ENCODE measurements around the gene MIA2.
"Not testable (repeated sequence)": the region's sequence is repeated elsewhere in the genome, so short reads cannot be mapped to it uniquely, and the experiment has no call there.

The MIA2 gene

GRCh38 chr14:39272918-39273317 lies 39.2 kb downstream of the MIA2 start:
- DNase-seq, result no peak

GRCh38 chr14:39275395-39275794 lies 41.7 kb downstream of the MIA2 start:
- DNase-seq, result no peak

- DNase-seq, result no peak
Observed at GRCh38 chr14:39276005-39276404, 42.3 kb downstream of the MIA2 start.

- DNase-seq, result no peak
Observed at GRCh38 chr14:39276579-39277114, 42.9 kb downstream of the MIA2 start.

GRCh38 chr14:39279515-39279914 lies 45.8 kb downstream of the MIA2 start:
- no peak for DNase-seq

- not testable (repeated sequence) for DNase-seq
Observed at GRCh38 chr14:39280678-39281077, 47.0 kb downstream of the MIA2 start.

- no peak for DNase-seq
Observed at GRCh38 chr14:39289523-39289922, 55.8 kb downstream of the MIA2 start.

- DNase-seq, result no peak
Observed at GRCh38 chr14:39291701-39292100, 58.0 kb downstream of the MIA2 start.

GRCh38 chr14:39293629-39294028 lies 59.9 kb downstream of the MIA2 start:
- no peak for DNase-seq

GRCh38 chr14:39300389-39300788 lies 66.7 kb downstream of the MIA2 start:
- DNase-seq, result not testable (repeated sequence)

- no peak for DNase-seq
Observed at GRCh38 chr14:39302124-39302810, 68.6 kb downstream of the MIA2 start.

GRCh38 chr14:39303115-39303514 lies 69.4 kb downstream of the MIA2 start:
- DNase-seq, result no peak

- no peak for DNase-seq
Observed at GRCh38 chr14:39307815-39308214, 74.1 kb downstream of the MIA2 start.

GRCh38 chr14:39310051-39310450 lies 76.3 kb downstream of the MIA2 start:
- no peak for DNase-seq

- no peak for DNase-seq
Observed at GRCh38 chr14:39315859-39316444, 82.2 kb downstream of the MIA2 start.

GRCh38 chr14:39316830-39317553 lies 83.3 kb downstream of the MIA2 start:
- no peak for DNase-seq

GRCh38 chr14:39318574-39318973 lies 84.9 kb downstream of the MIA2 start:
- no peak for DNase-seq

- no peak for DNase-seq
Observed at GRCh38 chr14:39319381-39319780, 85.7 kb downstream of the MIA2 start.

- DNase-seq, result no peak
Observed at GRCh38 chr14:39320318-39320717, 86.6 kb downstream of the MIA2 start.

- DNase-seq, result no peak
Observed at GRCh38 chr14:39322807-39323206, 89.1 kb downstream of the MIA2 start.

- no peak for DNase-seq
Observed at GRCh38 chr14:39324097-39324496, 90.4 kb downstream of the MIA2 start.

GRCh38 chr14:39339003-39339402 lies 105.3 kb downstream of the MIA2 start:
- DNase-seq, result no peak

- DNase-seq, result not testable (repeated sequence)
Observed at GRCh38 chr14:39341126-39341525, 107.4 kb downstream of the MIA2 start.

GRCh38 chr14:39342768-39343167 lies 109.1 kb downstream of the MIA2 start:
- DNase-seq, result no peak

Data from T-helper 9 cell (primary cell).